Non-pigmented ciliary epithelial cell (primary cell): ENCODE data around the gene CLTC.
A peak's percentile ranks its signal among the peaks of the same experiment; 100 is the strongest.
"Not testable (repeated sequence)": the region's sequence is repeated elsewhere in the genome, so short reads cannot be mapped to it uniquely, and the experiment has no call there.

Source experiments
- DNase-seq: peaks from one replicate; pipeline ENCODE4 v3.0.0-alpha.2; 2010; ENCODE audit warnings: low read depth

CLTC gene

GRCh38 chr17:59619298-59620063 is at the start of gene CLTC:
TSS of gene CLTC (plus strand) at chr17:59619895. CDS start at chr17:59620132, 237 bp downstream.
- peak; percentile 93 for DNase-seq

- no peak for DNase-seq
Measured at GRCh38 chr17:59572301-59572924, 47.3 kb upstream of the CLTC start.

DNA sequence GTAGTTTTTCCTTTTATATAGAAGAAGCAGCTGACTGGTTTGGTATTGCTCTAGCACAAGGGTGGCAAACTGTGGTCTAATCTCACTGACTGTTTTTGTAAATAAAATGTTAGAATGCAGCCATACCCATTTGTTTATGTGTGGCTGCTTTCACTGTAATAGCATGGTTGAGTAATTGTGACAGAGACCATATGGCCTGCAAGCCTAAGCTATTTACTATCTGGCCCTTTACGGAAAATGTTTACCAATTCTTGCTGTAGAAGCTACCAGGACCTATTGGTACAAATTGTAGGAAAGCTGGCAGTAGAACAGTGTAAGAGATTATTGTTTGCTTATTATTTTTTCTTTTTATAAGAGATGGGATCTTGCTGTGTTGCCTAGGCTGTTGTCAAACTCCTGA is 35.5 kb upstream of the CLTC start:
- DNase-seq, result not testable (repeated sequence)

DNA sequence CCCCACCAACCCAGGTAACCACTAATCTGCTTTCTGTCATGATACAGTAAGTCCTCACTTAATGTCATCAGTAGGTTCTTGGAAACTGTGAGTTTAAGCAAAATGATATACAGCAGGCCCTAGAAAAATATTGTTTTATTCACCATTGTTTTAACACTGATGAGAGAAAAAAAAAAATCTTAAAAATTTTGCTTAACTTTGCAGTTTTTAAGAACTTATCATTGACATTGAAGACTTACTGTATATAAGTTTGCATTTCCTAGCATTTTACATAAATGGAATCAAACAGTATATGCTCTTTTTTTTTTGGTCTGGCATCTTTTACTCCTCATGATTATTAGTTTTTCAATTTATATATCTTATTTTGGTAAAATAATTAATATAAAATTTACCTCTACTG is 19.5 kb upstream of the CLTC start:
- DNase-seq, result no peak

DNA sequence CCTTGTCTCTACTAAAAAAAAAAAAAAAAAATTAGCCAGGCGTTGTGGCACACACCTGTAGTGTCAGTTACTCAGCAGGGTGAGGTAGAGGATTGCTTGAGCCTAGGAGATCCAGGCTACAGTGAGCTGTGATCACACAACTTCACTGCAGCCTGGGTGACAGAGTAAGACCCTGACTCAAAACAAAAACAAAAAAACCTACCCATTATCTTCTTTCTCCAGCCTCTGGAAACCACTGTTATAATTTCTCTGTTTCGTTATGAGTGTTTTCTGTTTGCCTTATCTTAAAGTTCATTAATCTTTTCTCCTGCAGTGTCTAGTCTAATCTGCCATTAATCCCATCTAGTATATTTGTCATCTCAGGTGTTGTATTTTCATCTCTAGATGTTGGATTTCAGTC is 18.6 kb upstream of the CLTC start:
- no peak for DNase-seq

- DNase-seq, result no peak
Measured at GRCh38 chr17:59607061-59607460, 12.6 kb upstream of the CLTC start.

DNA sequence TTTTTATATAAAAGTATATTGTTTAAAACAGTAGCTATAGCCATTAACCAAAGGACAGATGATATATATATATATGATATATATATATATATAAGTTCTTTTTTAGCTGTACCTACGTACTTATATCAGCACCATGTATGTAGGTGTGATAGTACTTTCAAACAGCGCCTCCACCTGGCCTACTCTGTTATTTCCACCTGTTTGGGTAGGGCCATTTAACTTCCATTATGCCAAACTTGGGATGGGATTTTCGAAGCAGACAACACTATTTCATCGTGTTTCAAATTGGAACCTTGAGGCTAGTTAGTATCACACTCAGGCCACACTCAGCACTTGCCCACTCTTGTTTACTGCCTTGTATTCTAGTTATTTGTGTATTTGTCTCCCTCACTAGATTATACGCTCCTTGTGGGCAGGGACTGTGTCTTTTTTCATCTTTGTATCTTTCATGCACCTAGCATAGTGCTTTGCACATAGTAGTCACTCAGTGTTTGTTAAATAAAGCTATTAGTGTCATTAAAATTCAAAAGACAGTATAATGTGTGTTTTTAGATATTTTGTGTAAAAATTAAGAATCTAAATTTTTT is 11.8 kb upstream of the CLTC start:
- DNase-seq, result no peak

DNA sequence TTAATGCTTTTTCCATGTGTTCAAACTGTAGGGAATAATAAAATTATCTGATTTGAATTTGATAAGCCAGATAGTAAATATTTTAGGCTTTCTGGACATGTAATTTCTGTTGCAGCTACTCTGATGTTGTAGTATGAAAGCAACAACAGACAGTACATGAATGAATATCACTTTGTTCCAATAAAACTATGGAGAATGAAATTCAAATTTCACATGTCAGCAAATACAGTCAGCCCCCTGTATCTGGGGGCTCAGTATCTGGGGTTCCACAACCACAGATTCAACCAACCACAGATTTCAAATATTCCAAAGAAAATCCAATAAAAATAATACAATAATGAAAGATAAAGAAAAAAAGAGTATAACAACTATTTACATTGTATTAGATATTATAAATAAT is 8.2 kb upstream of the CLTC start:
- DNase-seq, result no peak

GRCh38 chr17:59616253-59616920 is 3.3 kb upstream of the CLTC start:
- no peak for DNase-seq

DNA sequence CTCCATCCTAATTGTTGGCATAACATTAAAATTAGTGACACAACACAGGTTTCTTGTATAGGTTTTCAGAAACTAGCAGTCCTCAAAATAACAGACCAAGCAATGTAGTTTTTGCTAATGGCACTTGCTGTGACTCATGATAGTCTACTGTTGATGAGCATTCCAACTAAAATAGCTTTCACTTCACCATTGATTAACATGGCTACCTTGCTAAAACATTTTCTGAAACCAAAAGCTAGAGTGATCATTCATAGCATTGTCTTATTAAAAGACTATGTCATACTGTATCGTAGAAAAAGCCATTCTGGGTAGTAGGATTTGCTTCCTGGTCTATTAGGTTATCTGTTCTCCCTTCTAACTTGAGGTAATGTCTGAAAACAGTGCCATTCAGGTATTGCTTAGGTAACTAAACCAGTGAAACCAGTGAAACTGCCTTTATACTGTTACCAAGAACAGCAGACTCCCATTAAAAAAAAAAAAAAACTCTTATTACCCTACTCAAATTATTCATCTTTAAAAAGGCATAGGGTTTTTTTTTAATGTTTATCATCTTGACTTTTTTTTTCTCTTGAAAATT is 2.5 kb upstream of the CLTC start:
- no peak for DNase-seq

DNA sequence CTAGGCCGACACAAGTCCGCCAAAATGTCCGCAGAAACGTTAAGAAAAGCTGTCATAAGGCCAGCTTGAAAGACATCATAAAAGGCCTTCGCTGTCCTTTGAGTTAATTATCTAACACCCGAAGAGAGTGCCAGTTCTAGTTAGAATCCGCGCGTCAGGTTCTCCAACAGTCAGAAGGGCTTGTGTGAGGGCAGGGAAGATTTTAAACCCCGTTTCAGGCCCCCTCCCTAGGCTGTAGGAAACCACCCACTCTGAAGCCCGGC is 729 bp upstream of the CLTC start:
- DNase-seq, result no peak

DNA sequence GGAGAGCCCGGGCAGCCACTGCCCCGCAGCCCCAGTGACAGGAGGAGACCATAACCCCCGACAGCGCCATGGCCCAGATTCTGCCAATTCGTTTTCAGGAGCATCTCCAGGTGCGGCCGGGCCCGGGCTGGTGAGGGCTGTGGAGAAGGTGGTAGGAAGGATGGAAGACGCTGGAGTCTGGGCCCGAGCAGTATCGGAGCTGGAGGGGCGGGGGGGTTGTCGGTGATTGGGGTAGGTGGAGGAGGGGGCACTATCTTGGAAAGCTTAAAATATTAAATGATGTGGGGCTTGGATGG is 317 bp downstream of the CLTC start:
- DNase-seq, result no peak

DNA sequence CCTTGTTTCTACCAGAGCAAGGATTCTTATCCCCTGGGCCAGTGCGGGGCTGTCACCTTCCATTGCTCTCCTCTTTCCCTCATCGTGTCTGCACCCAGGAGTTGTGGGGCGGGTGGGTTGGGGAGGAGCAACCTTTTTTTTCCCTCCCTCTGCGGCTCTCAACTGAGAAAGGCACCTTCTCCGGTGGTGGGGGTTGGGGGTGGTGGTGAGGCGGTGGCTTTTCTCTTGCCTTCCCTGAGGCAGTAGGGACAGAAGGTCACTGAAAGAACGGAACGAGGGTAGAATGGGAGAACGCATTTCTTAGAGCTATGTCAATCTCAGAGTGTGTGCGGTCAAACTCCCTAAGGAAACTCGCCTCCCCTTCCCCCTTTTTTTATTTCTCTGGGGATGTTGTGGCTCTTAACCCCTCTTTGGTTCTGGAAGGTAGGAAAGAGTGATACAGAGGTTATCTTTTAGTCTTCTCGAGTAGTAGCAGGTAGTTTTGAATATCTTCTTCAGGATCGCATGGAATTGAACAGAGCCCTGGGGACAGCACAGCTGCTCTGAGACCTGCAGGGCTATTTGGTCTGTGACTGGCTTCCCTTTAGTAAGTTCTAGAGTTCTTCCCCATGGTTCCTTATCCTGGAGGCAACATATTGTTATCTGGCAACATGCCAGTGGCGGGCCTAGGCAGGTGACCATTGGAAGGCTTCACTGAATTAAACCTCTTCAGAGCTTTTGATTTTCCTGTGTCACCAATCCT is 994 bp downstream of the CLTC start:
- no peak for DNase-seq

DNA sequence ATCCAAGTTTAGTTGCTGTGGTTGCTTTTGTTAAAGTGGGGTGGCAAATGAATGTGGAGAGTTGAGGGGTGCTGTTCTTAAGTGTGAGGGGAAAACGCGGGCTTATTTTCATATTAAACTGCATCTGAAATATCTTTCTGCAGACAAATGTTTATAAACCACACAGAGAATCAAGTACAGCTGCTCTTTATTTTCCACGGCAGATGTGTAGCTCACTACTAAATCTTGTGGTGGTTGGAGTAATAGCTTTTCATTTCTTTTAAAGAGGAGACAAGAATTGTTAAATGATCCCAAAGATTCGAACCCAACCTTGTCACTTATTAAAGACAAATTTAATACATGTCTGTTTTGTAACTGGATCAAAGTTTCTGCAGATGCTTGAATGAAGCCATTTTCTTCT is 2.1 kb downstream of the CLTC start:
- no peak for DNase-seq

- DNase-seq, result no peak
Measured at GRCh38 chr17:59623151-59623550, 3.5 kb downstream of the CLTC start.

GRCh38 chr17:59626756-59627155 is 7.1 kb downstream of the CLTC start:
- DNase-seq, result no peak

DNA sequence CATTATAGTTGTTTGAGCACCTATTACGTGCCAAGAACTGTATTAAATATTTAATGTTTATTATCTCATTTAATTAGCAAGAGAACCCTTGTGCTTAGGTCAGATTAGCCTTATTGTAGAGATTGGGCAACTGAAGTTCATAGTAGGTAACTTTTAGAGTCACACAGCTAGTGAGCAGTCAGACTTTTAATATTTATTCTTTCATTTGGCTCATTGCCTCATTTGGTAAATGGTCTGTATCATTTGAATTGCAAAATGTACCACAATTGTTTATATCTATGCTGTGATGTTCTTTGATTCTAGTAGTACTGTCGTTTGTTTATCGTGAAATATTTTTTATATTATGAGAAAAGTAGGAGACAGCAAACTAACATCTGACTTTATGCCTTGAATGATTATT is 7.6 kb downstream of the CLTC start:
- DNase-seq, result no peak

DNA sequence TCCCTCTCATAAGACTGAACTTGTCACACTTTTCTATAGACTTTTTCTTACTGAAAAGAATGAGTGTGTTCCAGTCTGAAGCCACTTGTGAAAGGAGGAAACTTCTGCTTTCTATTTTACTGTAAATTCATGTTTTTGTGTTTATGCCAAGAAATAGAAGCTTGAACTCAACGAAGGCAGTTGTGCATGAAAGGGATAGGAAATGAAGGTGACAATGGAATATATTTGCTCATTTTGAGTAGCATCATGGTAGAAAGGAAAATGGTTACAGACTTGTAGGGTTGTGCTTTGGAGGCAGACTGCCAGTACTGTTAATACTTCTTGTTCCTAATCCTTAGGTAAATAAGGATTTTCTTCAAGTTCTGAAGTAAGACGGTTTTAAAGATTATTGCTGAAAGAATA is 8.1 kb downstream of the CLTC start:
- no peak for DNase-seq

DNA sequence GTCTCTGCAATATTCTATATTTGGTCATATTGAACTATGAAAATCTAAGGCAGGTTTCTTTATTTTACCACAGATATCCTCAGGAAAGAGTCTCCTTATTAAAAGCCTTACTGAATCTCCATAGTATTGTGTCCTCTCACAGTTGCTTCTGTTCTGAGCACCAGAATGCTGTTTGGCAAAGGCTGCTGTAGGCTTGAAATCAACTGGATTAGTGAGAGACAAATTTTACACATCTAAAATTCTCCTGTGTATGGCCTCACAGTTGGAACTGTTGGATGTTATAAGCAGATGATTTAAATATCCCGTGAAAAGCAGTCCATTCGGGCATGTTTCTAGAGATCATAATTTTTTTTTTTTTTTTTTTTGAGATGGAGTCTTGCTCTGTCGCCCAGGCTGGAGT is 9.5 kb downstream of the CLTC start:
- no peak for DNase-seq

GRCh38 chr17:59631276-59631675 is 11.6 kb downstream of the CLTC start:
- no peak for DNase-seq

GRCh38 chr17:59632398-59632797 is 12.7 kb downstream of the CLTC start:
- DNase-seq, result no peak

- no peak for DNase-seq
Measured at GRCh38 chr17:59633658-59634359, 14.1 kb downstream of the CLTC start.
